ENCODE results near the gene SORCS3.

Gene SORCS3

GRCh38 chr10:104850023-104850422, 208.9 kb downstream of the SORCS3 start:
- no peak for DNase-seq (ENCODE audit: low read depth)

GRCh38 chr10:104867966-104868598, 227.0 kb downstream of the SORCS3 start:
- no peak for DNase-seq (ENCODE audit: low read depth)

- no peak for DNase-seq (ENCODE audit: low read depth)
Observed at GRCh38 chr10:104872691-104873090, 231.6 kb downstream of the SORCS3 start.

DNA sequence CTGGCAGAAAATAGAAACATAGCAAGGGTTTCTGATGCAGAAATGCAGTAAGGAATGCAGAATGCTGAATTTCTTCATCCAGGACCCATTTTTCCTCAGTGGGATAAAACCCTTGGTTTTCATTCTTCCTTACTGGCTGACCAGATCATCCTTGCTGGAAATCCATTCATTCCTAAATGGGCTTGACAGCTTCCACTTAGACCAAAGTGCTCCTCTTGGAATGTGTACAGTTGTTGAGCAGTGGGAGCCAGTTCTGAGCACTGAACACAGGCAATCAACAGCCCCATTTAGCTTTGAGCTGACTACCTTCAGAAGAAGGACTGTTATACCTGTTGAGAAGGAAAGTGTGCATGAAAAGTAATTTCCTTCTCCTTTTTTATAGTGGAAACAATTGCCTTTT, 232.1 kb downstream of the SORCS3 start:
- DNase-seq (ENCODE audit: low read depth) = no peak

- no peak for DNase-seq (ENCODE audit: low read depth)
Observed at GRCh38 chr10:104875561-104875960, 234.5 kb downstream of the SORCS3 start.

GRCh38 chr10:104880624-104881398, 239.7 kb downstream of the SORCS3 start:
- DNase-seq (ENCODE audit: low read depth) = no peak

DNA sequence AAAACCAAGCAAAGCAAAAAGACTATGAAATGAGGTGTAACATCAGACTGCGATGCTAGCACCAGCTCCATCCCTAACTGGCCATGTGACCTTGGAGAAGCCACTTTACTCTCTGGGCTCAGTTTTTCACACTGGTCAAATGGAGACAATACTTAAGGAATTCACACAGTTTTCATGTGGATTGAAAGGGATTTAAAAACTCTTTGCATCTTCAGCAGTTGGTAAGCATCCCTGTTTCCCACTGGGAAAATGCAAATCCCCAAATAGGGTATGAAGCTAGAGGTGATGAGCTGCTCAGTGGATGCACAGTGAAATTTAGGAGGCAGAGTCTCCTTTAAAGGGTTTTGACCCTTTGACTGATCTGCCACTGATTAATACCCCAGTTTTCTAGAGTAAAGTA, 240.7 kb downstream of the SORCS3 start:
- no peak for DNase-seq (ENCODE audit: low read depth)

DNA sequence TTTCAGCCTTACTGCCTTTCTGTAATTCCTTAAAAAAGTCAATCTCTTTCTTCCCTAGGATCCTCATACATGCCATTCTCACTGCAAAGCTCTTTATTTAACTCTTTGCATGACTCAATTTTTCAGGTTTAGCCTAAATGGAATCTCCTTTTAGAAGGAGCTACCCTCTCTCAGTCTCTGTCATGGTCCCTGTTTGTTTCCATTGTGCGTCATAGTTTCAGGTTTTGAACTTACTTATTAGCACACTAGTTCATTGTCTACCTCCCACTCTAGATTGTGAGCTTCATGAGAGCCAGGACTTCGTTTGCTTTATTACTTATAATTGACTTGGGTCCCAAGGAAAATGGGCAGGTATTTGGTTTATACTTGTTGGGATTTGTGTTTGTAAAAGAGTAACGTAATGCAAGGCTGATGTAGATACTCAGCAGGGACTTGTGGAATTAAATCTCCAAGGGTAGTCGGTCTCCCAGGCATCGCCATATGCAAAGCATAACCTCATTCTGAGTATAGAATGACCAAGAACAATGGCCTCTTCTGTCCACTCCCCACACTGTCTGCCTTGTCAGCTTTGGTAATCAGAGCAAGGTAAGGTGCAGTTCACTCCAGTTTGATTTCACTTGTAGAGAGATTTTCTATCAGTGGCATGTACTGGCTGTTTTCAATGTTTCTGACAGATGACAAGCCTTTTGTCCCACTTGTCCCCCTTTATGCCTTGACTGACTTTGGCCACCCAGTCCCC, 252.0 kb downstream of the SORCS3 start:
- no peak for DNase-seq (ENCODE audit: low read depth)

DNA sequence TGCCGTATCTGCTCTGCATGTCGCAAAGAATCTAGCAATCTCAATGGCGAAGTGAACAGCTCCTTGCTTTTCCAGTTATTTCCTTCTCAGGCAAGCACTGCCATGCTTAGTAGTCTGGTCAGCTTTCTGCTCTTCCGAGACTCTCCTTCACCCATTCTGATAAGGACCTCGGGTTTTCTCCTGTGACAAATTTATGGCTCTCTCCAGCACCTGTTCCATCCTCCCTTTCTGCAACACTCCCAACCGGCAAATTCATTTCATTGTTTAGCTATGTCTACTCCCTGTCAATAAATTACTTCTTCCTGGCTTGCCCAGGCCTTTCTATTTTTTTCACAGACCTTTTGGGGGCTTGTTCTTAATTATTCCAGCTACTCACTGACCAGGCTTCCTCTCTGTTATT, 252.6 kb downstream of the SORCS3 start:
- DNase-seq (ENCODE audit: low read depth) = no peak

GRCh38 chr10:104894681-104895080, 253.6 kb downstream of the SORCS3 start:
- DNase-seq (ENCODE audit: low read depth) = no peak

DNA sequence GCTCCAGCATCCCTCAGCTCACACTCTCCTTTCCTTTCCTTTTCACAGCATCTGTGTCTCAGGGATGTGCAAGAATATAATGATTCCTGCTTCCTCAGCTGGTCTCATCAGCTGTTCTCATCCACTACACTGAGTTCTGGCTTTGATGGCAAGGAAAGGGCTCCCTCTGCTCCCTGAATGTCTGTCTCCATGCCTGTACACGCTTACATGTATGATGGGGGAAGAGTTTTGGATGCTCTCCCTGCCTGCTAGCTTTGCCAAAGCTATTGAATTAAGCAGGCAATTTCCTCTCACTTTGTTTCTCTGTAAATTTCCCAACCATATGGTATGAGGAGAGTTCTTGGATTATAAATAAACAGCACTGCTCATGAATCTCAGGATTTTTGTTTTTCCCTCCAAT, 254.5 kb downstream of the SORCS3 start:
- no peak for DNase-seq (ENCODE audit: low read depth)

DNA sequence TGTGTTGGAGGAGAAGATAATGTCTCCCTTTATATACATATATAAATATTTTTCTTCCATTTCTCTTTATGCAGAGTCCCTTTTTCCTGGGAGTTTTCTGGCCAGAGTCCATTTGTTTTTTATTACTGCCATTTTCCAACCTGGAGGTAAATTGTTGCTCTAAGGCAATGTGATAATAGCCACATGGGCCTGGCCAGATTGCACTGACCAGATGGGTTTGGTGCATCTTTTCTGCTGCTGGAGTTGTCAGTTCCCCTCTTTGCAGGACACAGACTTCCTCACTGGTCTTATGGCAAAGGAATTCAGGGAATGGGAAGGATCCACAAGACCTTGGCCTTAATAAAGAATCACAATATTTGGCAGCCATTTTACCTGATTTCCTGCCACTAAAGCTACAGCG, 254.9 kb downstream of the SORCS3 start:
- no peak for DNase-seq (ENCODE audit: low read depth)

DNA sequence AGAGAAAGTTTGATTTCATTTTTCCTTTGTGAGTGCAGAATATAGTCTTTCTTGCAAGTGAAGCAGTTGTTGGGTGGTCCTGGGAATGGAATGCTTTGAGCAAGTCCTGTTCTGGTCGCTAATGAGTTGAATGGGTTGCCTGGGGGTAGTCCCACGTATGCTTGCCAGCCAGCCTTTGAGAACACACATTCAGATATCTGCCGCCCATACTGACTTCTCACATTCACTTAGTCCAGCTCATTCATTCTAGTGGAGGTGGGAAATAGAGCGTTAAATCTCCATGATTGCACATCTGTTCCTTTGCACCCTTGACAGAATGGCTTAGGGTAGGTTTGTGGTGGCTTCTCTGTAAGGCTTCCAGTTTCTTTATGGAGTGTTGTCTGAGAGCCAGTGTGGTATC, 256.6 kb downstream of the SORCS3 start:
- no peak for DNase-seq (ENCODE audit: low read depth)

- no peak for DNase-seq (ENCODE audit: low read depth)
Observed at GRCh38 chr10:104899779-104900178, 258.7 kb downstream of the SORCS3 start.

- no peak for DNase-seq (ENCODE audit: low read depth)
Observed at GRCh38 chr10:104903433-104903832, 262.3 kb downstream of the SORCS3 start.

DNA sequence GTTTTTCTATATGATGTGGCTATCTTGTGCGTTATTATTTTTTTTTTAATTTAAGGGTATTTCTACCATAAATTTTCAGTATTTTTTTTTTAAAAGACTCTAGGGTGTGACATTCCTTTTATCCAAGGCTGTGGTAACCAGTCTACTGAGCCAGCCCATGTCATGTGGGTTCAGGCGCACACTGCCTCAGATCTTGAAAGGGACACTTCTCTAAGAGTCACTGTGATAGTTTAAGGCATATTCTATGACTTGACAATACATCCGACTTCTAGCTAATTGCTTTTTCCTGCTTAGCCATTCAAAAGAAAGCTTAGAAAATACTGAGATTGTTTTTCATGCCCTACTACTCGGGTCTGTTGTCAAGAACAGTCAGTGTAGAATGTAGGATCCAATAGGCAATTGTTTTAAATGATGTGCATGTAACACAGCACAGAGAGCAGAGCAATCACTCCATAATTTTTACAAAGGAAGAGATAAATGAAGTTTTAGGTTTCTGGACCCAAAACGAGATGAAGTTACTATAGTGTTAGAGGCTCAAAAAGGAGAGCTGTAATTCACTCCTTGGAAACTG, 263.7 kb downstream of the SORCS3 start:
- DNase-seq (ENCODE audit: low read depth) = no peak

DNA sequence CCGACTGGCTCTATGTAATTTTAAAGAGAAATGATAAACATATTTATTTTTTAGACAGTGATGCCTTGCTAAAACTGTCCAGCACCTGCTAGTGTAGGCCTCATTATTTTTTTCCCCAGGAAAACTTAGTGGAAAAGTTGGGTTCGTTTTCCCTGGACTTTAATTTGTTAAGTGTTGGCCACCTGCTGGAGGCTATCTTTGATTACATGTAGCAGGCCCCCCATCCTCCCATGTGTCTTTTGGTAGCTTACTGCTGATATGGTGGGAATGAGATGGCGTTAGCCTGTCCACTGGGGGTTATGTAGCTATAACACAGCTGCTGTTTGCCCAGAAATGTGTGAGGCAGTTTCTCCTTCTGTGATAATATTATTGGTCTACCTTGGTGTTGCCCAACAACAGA, 265.0 kb downstream of the SORCS3 start:
- no peak for DNase-seq (ENCODE audit: low read depth)

- DNase-seq (ENCODE audit: low read depth) = no peak
Observed at GRCh38 chr10:104907521-104907920, 266.4 kb downstream of the SORCS3 start.

DNA sequence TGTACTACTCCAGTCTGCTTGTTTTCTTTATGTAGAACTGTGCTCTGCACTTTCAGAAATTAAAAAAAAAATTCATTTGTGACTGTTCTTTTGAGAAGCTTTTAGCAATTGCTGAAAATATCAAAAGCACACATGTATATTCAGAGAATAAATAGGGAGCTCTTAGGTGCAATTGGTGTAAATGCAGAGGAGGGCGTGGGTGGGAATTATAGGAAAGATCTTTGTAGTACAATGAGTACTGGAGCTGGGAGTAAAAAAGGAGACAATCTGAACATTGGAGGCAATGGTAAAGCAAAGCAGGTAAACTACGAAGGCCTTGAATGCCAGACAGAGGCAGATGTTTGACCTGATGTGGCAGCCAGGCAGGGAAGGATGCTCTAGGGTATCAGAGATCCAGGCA, 267.5 kb downstream of the SORCS3 start:
- DNase-seq (ENCODE audit: low read depth) = no peak

GRCh38 chr10:104910712-104911111, 269.6 kb downstream of the SORCS3 start:
- DNase-seq (ENCODE audit: low read depth) = no peak

DNA sequence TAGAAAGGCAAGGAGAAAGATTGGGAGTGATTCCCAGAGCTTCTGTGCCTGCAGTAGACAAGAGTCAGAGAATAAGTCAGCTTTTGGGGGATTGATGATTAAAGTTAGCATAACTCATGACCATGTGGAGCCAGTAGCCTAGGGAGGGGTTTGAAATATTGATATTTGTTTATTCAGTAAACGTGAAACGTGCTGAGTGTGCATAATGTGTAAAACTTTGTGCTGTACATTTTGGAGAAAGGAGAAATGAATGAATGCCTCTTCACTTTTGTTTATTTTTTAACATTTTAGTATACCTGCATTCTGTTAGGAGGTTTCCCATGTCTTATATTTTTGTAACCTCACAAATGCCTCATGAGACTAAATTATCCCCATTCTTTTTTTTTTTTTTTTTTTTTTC, 272.3 kb downstream of the SORCS3 start:
- no peak for DNase-seq (ENCODE audit: low read depth)

DNA sequence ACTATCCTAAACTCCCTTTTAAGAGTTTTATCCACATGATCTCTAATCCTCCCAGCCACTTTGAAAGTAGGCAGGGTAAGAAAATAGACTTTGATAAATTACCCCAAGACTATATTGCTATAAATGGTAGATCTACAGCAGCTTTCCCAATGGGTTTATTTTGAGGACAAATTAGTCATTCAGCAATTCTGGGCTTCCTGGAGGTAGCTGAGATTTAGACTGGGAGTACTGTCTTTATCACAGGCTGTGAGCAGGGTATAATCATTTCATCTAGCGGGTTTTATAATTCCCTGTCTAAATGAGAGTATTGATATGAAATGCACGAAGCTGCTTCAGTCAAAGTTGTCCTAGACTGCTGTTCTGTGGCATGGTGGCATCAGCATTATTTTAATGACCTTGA, 279.4 kb downstream of the SORCS3 start:
- DNase-seq (ENCODE audit: low read depth) = no peak

DNA sequence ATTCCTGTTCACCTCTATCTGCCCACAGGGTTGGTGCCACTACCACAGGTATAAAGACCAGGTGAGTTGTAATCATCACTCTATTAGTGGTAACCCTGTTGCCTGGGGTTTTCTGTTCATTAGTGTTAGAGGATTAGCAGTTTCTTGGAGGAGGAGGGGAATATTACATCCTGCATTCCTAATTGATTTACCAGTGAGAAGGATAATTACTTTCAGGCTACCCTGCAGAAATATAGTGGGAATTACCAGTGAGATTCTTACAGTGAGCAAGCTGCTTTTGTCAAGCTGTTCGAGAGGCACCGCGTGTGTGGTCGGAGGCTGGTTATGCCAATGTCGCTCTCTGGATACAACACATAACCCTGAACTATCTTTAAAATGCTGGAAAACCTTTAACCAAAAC, 280.7 kb downstream of the SORCS3 start:
- DNase-seq (ENCODE audit: low read depth) = no peak

All from activated T-helper 1 cell treated with Interleukin-2 at 50 U/mL for 16 hours (primary cell).